RPMI7951 (cell line): ENCODE data around the gene PHLDB2. TPM values are rescaled to one million over a fixed set of nuclear protein-coding genes. Genes with fewer than 3 reads are reported as not detected.
A peak's percentile ranks its signal among the peaks of the same experiment; 100 is the strongest.

Experiments used
- DNase-seq: peaks from one replicate; pipeline ENCODE4 v3.0.0-alpha.2; 2012; ENCODE audit warnings: low read depth
- total RNA-seq: library from RNA; depleted of rRNA; stranded (reverse); fragments of >200 nt; shearing (Covaris generic); gene quantifications from 2 replicates; pipeline ENCODE4 v1.2.3, GENCODE V29; 2014

PHLDB2 gene
- total RNA-seq, 1 experiment from 2014 or later = 122 TPM

- no peak for DNase-seq
Observed at GRCh38 chr3:111882194-111882593, 23.1 kb downstream of the PHLDB2 start.

GRCh38 chr3:111882799-111883198 is 23.7 kb downstream of the PHLDB2 start:
- DNase-seq = peak; percentile 33

DNA sequence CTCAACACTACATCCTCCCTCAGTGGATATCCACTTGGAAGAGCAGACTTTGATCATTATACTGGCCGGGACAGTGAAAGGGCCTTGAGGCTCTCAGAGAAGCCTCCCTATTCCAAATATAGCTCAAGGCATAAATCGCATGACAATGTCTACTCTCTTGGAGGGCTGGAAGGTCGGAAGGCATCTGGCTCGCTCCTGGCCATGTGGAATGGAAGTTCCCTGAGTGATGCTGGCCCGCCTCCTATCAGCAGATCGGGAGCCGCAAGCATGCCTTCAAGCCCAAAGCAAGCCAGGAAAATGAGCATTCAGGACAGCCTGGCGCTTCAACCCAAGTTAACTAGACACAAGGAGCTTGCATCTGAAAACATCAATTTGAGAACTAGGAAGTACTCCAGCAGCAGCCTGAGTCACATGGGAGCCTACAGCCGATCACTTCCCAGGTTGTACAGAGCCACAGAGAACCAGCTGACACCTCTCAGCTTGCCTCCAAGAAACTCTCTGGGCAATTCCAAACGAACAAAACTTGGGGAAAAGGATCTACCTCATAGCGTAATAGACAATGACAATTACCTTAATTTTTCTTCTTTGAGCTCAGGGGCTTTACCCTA is 25.4 kb downstream of the PHLDB2 start:
- no peak for DNase-seq

DNA sequence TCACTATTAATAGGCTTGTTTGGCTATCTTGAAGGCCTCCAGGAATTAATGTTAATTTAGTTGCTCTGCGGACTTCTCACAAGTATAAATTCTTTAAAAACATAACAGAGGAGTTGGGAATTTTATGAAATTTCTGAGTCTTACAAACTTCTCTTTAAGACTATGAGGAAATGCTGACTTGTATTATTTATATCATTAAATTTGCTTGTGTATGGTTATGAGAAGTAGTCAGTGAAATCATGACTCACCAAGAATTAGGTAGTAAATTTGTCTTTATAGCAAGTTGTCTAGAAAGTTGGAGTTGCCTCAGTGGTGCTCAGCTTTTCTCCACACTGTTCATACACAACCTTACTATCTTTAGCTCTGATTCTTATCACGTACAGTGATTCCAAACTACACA is 26.5 kb downstream of the PHLDB2 start:
- DNase-seq = no peak

GRCh38 chr3:111890051-111890580 is 31.1 kb downstream of the PHLDB2 start:
- peak; percentile 24 for DNase-seq

- DNase-seq = no peak
Observed at GRCh38 chr3:111892070-111892469, 33.0 kb downstream of the PHLDB2 start.

DNA sequence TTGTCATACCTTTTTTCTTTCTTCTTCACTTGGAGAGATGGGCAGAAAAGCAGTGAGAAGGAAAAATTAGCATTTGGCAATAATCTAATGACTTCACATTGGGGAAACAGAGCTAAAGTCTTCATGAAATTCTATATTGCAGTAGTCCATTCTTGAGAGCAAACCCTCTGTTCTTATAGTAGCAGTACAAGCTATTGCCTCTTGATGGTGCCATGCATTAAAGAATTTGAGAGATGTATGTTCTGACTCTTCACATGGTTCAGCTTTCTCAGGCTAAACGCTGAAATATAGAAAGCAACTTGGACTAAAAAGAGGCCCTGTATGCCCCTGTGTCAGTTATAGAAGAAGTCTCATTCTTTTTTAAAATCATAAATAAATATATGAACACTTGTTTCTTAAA is 36.0 kb downstream of the PHLDB2 start:
- DNase-seq = peak; percentile 47

- no peak for DNase-seq
Observed at GRCh38 chr3:111899966-111900365, 40.9 kb downstream of the PHLDB2 start.

DNA sequence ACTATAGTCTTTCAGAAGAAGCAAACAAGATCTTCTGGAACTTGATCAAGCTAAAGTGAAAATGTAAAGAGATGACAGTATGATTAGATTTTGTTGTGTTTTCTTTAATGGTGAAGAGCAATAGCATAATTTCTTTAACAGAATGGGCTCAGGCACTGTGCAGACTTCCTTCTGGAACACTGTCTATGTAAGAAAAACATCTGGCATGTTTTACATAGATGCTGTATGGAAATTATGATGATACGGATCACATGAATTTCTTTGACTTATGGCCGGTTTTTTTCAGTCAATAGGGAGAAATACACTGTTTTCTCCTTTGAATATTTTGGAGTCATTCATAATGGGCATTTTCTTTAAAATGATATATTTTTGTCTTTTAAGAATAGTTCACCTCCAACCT is 42.6 kb downstream of the PHLDB2 start:
- no peak for DNase-seq

GRCh38 chr3:111902534-111902933 is 43.5 kb downstream of the PHLDB2 start:
- DNase-seq = no peak

GRCh38 chr3:111903067-111903511 is 44.0 kb downstream of the PHLDB2 start:
- peak; percentile 79 for DNase-seq

DNA sequence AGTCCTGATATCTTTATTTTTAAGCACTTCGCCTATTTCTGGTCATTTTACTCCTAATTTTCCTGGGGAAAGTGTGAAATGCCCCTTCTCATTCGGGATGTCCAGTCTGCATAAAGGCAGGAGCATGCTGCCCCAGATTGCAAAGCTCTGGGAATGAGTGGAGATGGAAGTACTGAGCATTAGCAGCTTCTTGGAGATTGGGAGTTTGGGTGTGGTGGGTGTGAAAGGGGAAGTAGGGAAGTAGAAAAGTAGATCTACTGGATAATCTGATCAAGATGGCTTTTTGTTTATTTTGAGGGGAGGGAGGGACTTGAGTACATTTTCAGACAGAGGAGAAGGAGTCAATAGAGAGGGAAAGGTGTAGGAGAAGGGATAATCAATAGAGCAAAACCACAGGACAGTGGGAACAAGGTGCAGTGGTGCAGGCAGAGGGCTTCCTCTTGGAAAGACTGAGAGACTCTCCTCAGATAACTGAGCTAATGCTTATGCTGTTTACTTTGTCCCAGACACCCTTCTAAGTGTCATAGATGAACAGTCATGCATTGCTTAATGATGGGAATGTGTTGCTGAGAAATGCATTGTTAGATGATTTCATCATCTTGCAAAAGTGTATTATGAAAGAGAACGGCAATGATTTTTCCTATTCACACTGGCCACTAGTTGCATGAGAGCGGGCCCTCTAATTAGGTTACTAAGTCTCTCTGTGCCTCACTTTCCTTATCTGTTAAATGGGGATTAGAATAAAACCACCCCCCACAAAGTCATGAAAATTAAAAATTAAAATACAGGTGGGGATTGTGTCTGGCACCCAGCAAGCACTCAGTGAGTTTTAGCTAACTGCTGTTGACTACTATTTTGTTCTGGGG is 45.5 kb downstream of the PHLDB2 start:
- peak; percentile 73 for DNase-seq

DNA sequence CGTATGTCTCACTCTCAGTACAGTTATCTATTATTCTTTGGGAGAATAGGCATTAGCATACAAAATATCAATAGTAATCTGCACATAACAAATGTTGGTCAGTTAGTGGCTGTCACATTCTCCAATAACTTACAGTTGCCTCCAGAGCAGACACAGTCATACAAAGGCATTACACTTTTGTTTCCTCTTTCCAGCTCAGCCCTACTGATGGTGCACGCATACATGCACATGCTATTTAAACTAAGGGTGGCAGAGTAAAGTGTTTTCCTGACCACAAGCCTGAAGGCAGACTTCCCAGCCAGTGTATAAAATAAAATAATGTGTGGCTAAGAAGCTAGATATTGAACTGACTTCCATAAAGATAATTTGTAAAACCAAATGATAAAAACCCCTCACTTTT is 47.6 kb downstream of the PHLDB2 start:
- peak; percentile 17 for DNase-seq

- no peak for DNase-seq
Observed at GRCh38 chr3:111907151-111907550, 48.1 kb downstream of the PHLDB2 start.

- peak; percentile 78 for DNase-seq
Observed at GRCh38 chr3:111910806-111911205, 51.7 kb downstream of the PHLDB2 start.

GRCh38 chr3:111911446-111911845 is 52.4 kb downstream of the PHLDB2 start:
- DNase-seq = no peak

DNA sequence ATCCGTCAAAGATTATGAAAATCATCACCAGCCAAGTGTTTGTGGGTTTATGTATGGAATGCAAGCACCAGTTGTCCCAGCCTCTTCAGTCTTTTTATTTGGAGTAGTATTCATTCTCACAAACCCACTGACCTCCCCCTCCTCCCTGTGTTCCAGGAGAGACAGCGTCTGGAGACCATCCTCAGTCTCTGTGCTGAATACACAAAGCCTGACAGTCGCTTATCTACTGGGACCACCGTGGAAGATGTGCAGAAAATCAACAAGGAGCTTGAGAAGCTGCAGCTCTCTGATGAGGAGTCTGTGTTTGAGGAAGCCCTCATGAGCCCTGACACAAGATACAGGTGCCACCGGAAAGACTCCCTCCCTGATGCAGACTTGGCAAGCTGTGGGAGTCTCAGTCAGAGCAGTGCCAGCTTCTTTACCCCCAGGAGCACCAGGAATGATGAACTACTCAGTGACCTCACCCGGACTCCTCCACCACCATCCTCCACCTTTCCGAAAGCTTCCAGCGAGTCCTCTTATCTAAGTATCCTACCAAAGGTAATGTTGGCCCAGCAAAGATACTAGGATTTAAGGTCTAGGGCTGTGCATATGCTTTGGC is 54.2 kb downstream of the PHLDB2 start:
- DNase-seq = no peak

DNA sequence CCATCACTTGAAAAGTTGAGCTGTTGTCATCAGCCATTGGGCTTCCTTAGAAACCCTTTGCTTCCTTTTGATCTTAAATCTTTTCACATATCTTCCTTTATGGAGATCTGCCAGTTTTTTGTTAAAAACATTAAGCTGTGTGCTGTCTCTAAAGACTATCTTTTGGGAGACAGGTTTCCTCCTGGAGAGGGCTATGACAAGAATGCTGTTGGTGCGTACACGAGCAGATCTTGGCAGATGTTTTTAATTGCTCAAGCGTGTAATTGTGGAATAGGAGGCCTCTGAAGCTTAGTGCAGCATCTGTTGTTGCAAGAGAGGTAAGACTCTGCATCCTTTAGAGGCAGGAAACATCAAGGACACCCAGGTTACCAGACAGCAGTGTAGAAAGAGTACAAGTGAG is 56.8 kb downstream of the PHLDB2 start:
- DNase-seq = peak; percentile 65

DNA sequence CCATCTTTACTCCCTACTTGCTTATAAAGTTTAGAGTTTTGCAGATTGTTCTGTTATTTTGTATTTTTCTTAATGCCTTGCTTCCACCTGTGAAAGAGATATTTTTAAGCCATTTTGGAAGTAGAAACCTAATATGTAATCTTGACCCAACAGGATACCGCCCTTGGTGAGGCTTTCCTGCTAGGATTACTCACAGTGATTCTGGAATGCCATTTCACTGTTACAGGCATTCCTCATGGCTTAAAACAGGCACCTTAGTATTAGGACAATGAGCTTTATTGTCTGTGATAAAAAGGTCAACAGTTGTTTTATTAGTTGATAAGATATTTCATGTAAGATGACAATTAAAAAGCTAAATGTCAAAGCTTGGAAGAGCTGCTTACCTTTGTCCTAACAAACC is 58.2 kb downstream of the PHLDB2 start:
- peak; percentile 56 for DNase-seq

- no peak for DNase-seq
Observed at GRCh38 chr3:111919370-111920065, 60.5 kb downstream of the PHLDB2 start.

- no peak for DNase-seq
Observed at GRCh38 chr3:111921181-111921580, 62.1 kb downstream of the PHLDB2 start.
